K562 (cell line): ENCODE measurements around the gene TEX30. TPM values are rescaled to one million over a fixed set of nuclear protein-coding genes. Genes with fewer than 3 reads are reported as not detected.

Experiments
- BCLAF1 ChIP-seq, 2 experiments: fragments of 450-650 bp in 1 of 2; IDR thresholded peaks; 2 replicates each; pipeline ENCODE4 v1.6.1; 2011 to 2017; ENCODE audit warnings: low read depth in 2 of 2, antibody characterized with exemption in 1 of 2, borderline replicate concordance in 1 of 2, low read length in 1 of 2, mild to moderate bottlenecking in 1 of 2, mixed read lengths in 1 of 2; ENCODE audit not compliant: control insufficient read depth in 1 of 2
- BRD4 ChIP-seq: fragments of 200-600 bp; sonication (generic); IDR thresholded peaks from 2 replicates; pipeline ENCODE4 v1.6.1; 2017; ENCODE audit warnings: inconsistent platforms
- CBX5 ChIP-seq: IDR thresholded peaks from 2 replicates; pipeline ENCODE4 v1.6.1; 2014; ENCODE audit warnings: low read depth, borderline replicate concordance
- CCNT2 ChIP-seq: IDR thresholded peaks from 2 replicates; pipeline ENCODE4 v1.6.1; 2011; ENCODE audit warnings: borderline replicate concordance, low read depth, mild to moderate bottlenecking, moderate library complexity, mixed read lengths, low read length; ENCODE audit not compliant: insufficient read length; ENCODE audit errors: extremely low read depth
- HIVEP1 ChIP-seq: fragments of 250-450 bp; sonication (Bioruptor Pico); IDR thresholded peaks from 2 replicates; pipeline ENCODE4 v1.4.0; 2020; ENCODE audit warnings: mild to moderate bottlenecking
- HNRNPH1 ChIP-seq: fragments of 200-400 bp; formaldehyde crosslinking; optimal IDR thresholded peaks from 2 replicates; pipeline ENCODE3; 2017; ENCODE audit warnings: low read depth, mild to moderate bottlenecking, low read length, moderate library complexity
- ILK ChIP-seq: fragments of 450-650 bp; IDR thresholded peaks from 2 replicates; pipeline ENCODE4 v1.6.1; 2016; ENCODE audit warnings: missing genetic modification characterization, low read depth, mild to moderate bottlenecking, missing compliant biosample characterization, moderate library complexity, borderline replicate concordance
- MAZ ChIP-seq, 2 experiments: fragments of 450-650 bp in 1 of 2; sonication (generic) in 1 of 2; formaldehyde crosslinking; IDR thresholded peaks in 1 of 2; conservative IDR thresholded peaks in 1 of 2; 2 replicates each; pipeline versions ENCODE4 v1.4.0 to v1.5.0; 2020; ENCODE audit warnings: mild to moderate bottlenecking in 1 of 2, missing genetic modification reagents in 1 of 2
- NRF1 ChIP-seq, 2 experiments: fragments of 450-650 bp; IDR thresholded peaks in 1 of 2; conservative IDR thresholded peaks in 1 of 2; 2 replicates each; pipeline ENCODE4 v1.6.1; 2014; ENCODE audit warnings: mild to moderate bottlenecking in 2 of 2
- TEAD1 ChIP-seq, 2 experiments: fragments of 450-650 bp in 1 of 2; sonication (generic) in 1 of 2; formaldehyde crosslinking; IDR thresholded peaks; 2 replicates each; pipeline versions ENCODE4 v1.4.0 to v1.8.0; 2020 to 2022; ENCODE audit warnings: mild to moderate bottlenecking in 2 of 2, missing genetic modification reagents in 1 of 2
- ZBED1 ChIP-seq: IDR thresholded peaks from 2 replicates; pipeline ENCODE4 v1.6.1; 2014
- ZBTB11 ChIP-seq, 3 experiments: fragments of 200-800 bp in 1 of 3; fragments of 250-450 bp in 1 of 3; fragments of 450-650 bp in 1 of 3; sonication (Bioruptor Pico) in 1 of 3; sonication (Bioruptor generic) in 1 of 3; formaldehyde crosslinking in 1 of 3; IDR thresholded peaks; 2 replicates each; pipeline versions ENCODE4 v1.6.1 to v1.8.0; 2016 to 2022; ENCODE audit warnings: mild to moderate bottlenecking in 2 of 3, missing genetic modification characterization in 2 of 3, missing compliant biosample characterization in 1 of 3, moderate library complexity in 1 of 3
- ZNF146 ChIP-seq: IDR thresholded peaks from one replicate; pipeline ENCODE4 v1.6.1; 2018; ENCODE audit warnings: missing compliant biosample characterization; ENCODE audit not compliant: unreplicated experiment
- ZNF766 ChIP-seq: fragments of 200-800 bp; sonication (Bioruptor generic); conservative IDR thresholded peaks from 2 replicates; pipeline ENCODE4 v1.6.1; 2016; ENCODE audit warnings: missing genetic modification characterization, missing compliant biosample characterization
- polyA plus RNA-seq, 8 experiments: library from polyadenylated mRNA; depleted of rRNA in 4 of 8; stranded (reverse) in 5 of 8; unstranded in 3 of 8; fragments of >200 nt; fragmentation: Nextera tagmentation in 2 of 8; fragmentation: Illumina TruSeq in 1 of 8; extraction: Ambion mirVana in 2 of 8; extraction: Trizol in 1 of 8; gene quantifications; 2 replicates each; pipeline versions ENCODE4 v1.2.1 to v1.2.3, GENCODE V29; 2011 to 2014; ENCODE audit warnings: inconsistent platforms in 1 of 8, missing spikeins in 1 of 8
- total RNA-seq, 7 experiments: library from RNA; depleted of rRNA in 6 of 7; stranded (reverse); fragments of >200 nt in 6 of 7; fragmentation: Illumina TruSeq in 2 of 7; extraction: Trizol in 2 of 7; gene quantifications; 2 replicates each; pipeline versions ENCODE4 v1.2.1 to v1.2.3, GENCODE V29; 2011 to 2021; ENCODE audit warnings: low replicate concordance in 1 of 7
- TF ChIP-seq, protein P1 (sequence below): sonication (generic); formaldehyde crosslinking; IDR thresholded peaks from 2 replicates; pipeline ENCODE4 v1.8.1; 2023; ENCODE audit warnings: mild to moderate bottlenecking, missing genetic modification reagents, moderate library complexity
- TF ChIP-seq, protein P2 (sequence below): sonication (generic); formaldehyde crosslinking; IDR thresholded peaks from 2 replicates; pipeline ENCODE4 v1.8.0; 2022; ENCODE audit warnings: mild to moderate bottlenecking, missing genetic modification reagents

Gene TEX30
- total and polyA plus RNA-seq, 9 of the 15 experiments (the other 6 are each of a cell fraction or from before 2014, with no cell fraction given): 24.1 to 143 (median 37.3) TPM

GRCh38 chr13:102773441-102774213, at the start of gene TEX30 (continued):
- TF ChIP-seq BCLAF1 (IDR thresholded peaks at IDR 0.05; ENCODE audit: borderline replicate concordance in 1 of 2, control insufficient read depth in 1 of 2, low read depth in 2 of 2, low read length in 1 of 2) (no peak), ZBED1 (no peak), CBX5 (0 out of 2 replicates have a peak, but pooled peaks have one; percentile 26), HNRNPH1 (no peak), ZNF146 (CRISPR knock-in tag) (no peak), ZNF766 (CRISPR knock-in tag) (peak; percentile 12; the same call in 1 of the 2 replicates), HIVEP1 (no peak), ILK (tag) (no peak), MAZ (CRISPR knock-in tag; conservative IDR thresholded peaks at IDR 0.05 in 1 of 2, IDR thresholded peaks at IDR 0.05 in 1 of 2) (0 out of 4 replicates have a peak, but pooled peaks of 1 of the 2 experiments have one; percentile 37), CCNT2 (peak; percentile 40), NRF1 (conservative IDR thresholded peaks at IDR 0.05 in 1 of 2, IDR thresholded peaks at IDR 0.05 in 1 of 2) (peak; percentile 93 to 94), TEAD1 (CRISPR knock-in tag; IDR thresholded peaks at IDR 0.05) (peak in 1 of 2 experiments; percentile 43; a peak in 1 of 4 replicates), ZBTB11 (CRISPR knock-in tag; IDR thresholded peaks at IDR 0.05) (no peak), BRD4 (no peak)
- TF ChIP-seq, protein P1, sequence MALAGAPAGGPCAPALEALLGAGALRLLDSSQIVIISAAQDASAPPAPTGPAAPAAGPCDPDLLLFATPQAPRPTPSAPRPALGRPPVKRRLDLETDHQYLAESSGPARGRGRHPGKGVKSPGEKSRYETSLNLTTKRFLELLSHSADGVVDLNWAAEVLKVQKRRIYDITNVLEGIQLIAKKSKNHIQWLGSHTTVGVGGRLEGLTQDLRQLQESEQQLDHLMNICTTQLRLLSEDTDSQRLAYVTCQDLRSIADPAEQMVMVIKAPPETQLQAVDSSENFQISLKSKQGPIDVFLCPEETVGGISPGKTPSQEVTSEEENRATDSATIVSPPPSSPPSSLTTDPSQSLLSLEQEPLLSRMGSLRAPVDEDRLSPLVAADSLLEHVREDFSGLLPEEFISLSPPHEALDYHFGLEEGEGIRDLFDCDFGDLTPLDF: peak; percentile 78
- TF ChIP-seq, protein P2, sequence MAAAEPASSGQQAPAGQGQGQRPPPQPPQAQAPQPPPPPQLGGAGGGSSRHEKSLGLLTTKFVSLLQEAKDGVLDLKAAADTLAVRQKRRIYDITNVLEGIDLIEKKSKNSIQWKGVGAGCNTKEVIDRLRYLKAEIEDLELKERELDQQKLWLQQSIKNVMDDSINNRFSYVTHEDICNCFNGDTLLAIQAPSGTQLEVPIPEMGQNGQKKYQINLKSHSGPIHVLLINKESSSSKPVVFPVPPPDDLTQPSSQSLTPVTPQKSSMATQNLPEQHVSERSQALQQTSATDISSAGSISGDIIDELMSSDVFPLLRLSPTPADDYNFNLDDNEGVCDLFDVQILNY: peak; percentile 77; the same call in 1 of the 2 replicates
